Osteoblast (primary cell): ENCODE measurements around the gene FCMR. TPM values are rescaled to one million over a fixed set of nuclear protein-coding genes. Genes with fewer than 3 reads are reported as not detected.
"Not testable (repeated sequence)": the region's sequence is repeated elsewhere in the genome, so short reads cannot be mapped to it uniquely, and the experiment has no call there.

Experiments used
- DNase-seq: peaks from one replicate; pipeline ENCODE4 v3.0.0; 2011; ENCODE audit warnings: low spot score, mixed read lengths; ENCODE audit not compliant: insufficient read length; ENCODE audit errors: missing footprints
- H2AFZ ChIP-seq: 2 replicates; pipeline ENCODE4 v1.6.0; 2011; ENCODE audit warnings: mild to moderate bottlenecking, low read length
- H3K27ac ChIP-seq: 2 replicates; pipeline ENCODE4 v1.5.1; 2011; ENCODE audit warnings: mild to moderate bottlenecking, low read depth, low read length, moderate library complexity
- H3K27me3 ChIP-seq: 2 replicates; pipeline ENCODE4 v1.6.0; 2012; ENCODE audit warnings: mild to moderate bottlenecking, control low read depth, inconsistent platforms, low read length, moderate library complexity; ENCODE audit not compliant: insufficient read depth
- H3K36me3 ChIP-seq: 2 replicates; pipeline ENCODE4 v1.5.1; 2011; ENCODE audit warnings: mild to moderate bottlenecking, low read length, control low read depth, moderate library complexity; ENCODE audit not compliant: insufficient read depth
- H3K4me1 ChIP-seq: 2 replicates; pipeline ENCODE4 v1.5.1; 2011; ENCODE audit warnings: mild to moderate bottlenecking, low read length, control low read depth, moderate library complexity; ENCODE audit not compliant: insufficient read depth
- H3K4me2 ChIP-seq: 2 replicates; pipeline ENCODE4 v1.6.0; 2011; ENCODE audit warnings: mild to moderate bottlenecking, low read length; ENCODE audit not compliant: insufficient read depth
- H3K4me3 ChIP-seq: fragments of 200-600 bp; sonication (generic); 3 replicates; pipeline ENCODE4 v1.5.1; 2012; ENCODE audit warnings: mild to moderate bottlenecking, low read length, inconsistent platforms; ENCODE audit not compliant: insufficient read depth
- H3K79me2 ChIP-seq: 2 replicates; pipeline ENCODE4 v1.6.0; 2012; ENCODE audit warnings: mild to moderate bottlenecking, low read length, control low read depth, inconsistent platforms; ENCODE audit not compliant: insufficient read depth
- H3K9me3 ChIP-seq: 2 replicates; pipeline ENCODE4 v1.5.1; 2011; ENCODE audit warnings: low read depth, low read length, control low read depth
- H4K20me1 ChIP-seq: 2 replicates; pipeline ENCODE4 v1.6.0; 2012; ENCODE audit warnings: mild to moderate bottlenecking, low read length, control low read depth; ENCODE audit not compliant: insufficient read depth
- CTCF ChIP-seq: IDR thresholded peaks from 2 replicates; pipeline ENCODE4 v1.5.1; 2011; ENCODE audit warnings: mild to moderate bottlenecking, low read depth, low read length, moderate library complexity; ENCODE audit errors: extremely low read depth
- total RNA-seq: library from RNA; depleted of rRNA; stranded (reverse); fragments of >200 nt; gene quantifications from 2 replicates; pipeline ENCODE4 v1.2.3, GENCODE V29; 2012

FCMR gene
- total RNA-seq, 1 donor: not detected

GRCh38 chr1:206929524-206929923 lies 7.8 kb upstream of the FCMR start:
- no peaks in the 10 kb centered on the region for H3K9me3 ChIP-seq
- H3K79me2 ChIP-seq: no peaks in the 10 kb centered on the region
- H3K36me3 ChIP-seq: no peaks in the 10 kb centered on the region
- H3K27ac ChIP-seq: no peak overlapping the region
- H3K4me1 ChIP-seq: no peaks in the 10 kb centered on the region
- no peak for TF ChIP-seq CTCF
- H3K4me3 ChIP-seq: no peak overlapping the region
- H2AFZ ChIP-seq: no peak overlapping the region
- H4K20me1 ChIP-seq: no peaks in the 10 kb centered on the region
- DNase-seq: no peak
- H3K4me2 ChIP-seq: no peak overlapping the region
- H3K27me3 ChIP-seq: no peaks in the 10 kb centered on the region

- no peak for DNase-seq
- H3K9me3 ChIP-seq: no peaks in the 10 kb centered on the region
- no peak overlapping the region for H3K4me2 ChIP-seq
- no peak overlapping the region for H3K4me3 ChIP-seq
- H3K4me1 ChIP-seq: no peaks in the 10 kb centered on the region
- H3K36me3 ChIP-seq: no peaks in the 10 kb centered on the region
- no peak overlapping the region for H3K27ac ChIP-seq
- no peaks in the 10 kb centered on the region for H3K27me3 ChIP-seq
- H2AFZ ChIP-seq: no peak overlapping the region
- TF ChIP-seq CTCF: no peak
- no peaks in the 10 kb centered on the region for H3K79me2 ChIP-seq
- no peaks in the 10 kb centered on the region for H4K20me1 ChIP-seq
Measured at GRCh38 chr1:206926286-206926685, 4.5 kb upstream of the FCMR start.

- Histone ChIP-seq H2AFZ (no peak overlapping the region), H3K27me3 (no peaks in the 10 kb centered on the region), H3K4me2 (no peak overlapping the region), H3K4me1 (no peaks in the 10 kb centered on the region), H3K27ac (no peak overlapping the region), H3K9me3 (no peaks in the 10 kb centered on the region), H4K20me1 (no peaks in the 10 kb centered on the region), H3K4me3 (no peak overlapping the region), H3K36me3 (no peaks in the 10 kb centered on the region), H3K79me2 (no peaks in the 10 kb centered on the region)
- no peak for TF ChIP-seq CTCF
- DNase-seq: no peak
Measured at GRCh38 chr1:206925106-206925736, 3.5 kb upstream of the FCMR start.

GRCh38 chr1:206924592-206925105 lies 2.9 kb upstream of the FCMR start:
- H3K36me3 ChIP-seq: no peaks in the 10 kb centered on the region
- no peak overlapping the region for H2AFZ ChIP-seq
- no peaks in the 10 kb centered on the region for H3K27me3 ChIP-seq
- H3K4me3 ChIP-seq: no peak overlapping the region
- H3K4me2 ChIP-seq: no peak overlapping the region
- no peak for DNase-seq
- H4K20me1 ChIP-seq: no peaks in the 10 kb centered on the region
- H3K9me3 ChIP-seq: no peaks in the 10 kb centered on the region
- no peaks in the 10 kb centered on the region for H3K79me2 ChIP-seq
- H3K4me1 ChIP-seq: no peaks in the 10 kb centered on the region
- no peak for TF ChIP-seq CTCF
- no peak overlapping the region for H3K27ac ChIP-seq

- H3K36me3 ChIP-seq, H3K27ac ChIP-seq, H3K27me3 ChIP-seq, H2AFZ ChIP-seq, H4K20me1 ChIP-seq, H3K9me3 ChIP-seq, H3K79me2 ChIP-seq, H3K4me2 ChIP-seq, DNase-seq, H3K4me3 ChIP-seq, H3K4me1 ChIP-seq: not testable (repeated sequence)
Measured at GRCh38 chr1:206923961-206924557, 2.3 kb upstream of the FCMR start.
